Hepatocyte (in vitro differentiated cells): Measurements from ENCODE around the gene ALDH1L1. TPM values are rescaled to one million over a fixed set of nuclear protein-coding genes. Genes with fewer than 3 reads are reported as not detected.

Experiments
- DNase-seq: peaks from one replicate; pipeline ENCODE4 v3.0.0-alpha.2; 2016; ENCODE audit warnings: low spot score
- H2AFZ ChIP-seq: fragments of 200-600 bp; sonication (generic); 2 replicates; pipeline ENCODE4 v1.6.0; 2016; ENCODE audit warnings: antibody characterized with exemption, mild to moderate bottlenecking
- H3K27ac ChIP-seq: fragments of 200-600 bp; sonication (generic); 2 replicates; pipeline ENCODE4 v1.5.1; 2016; ENCODE audit warnings: mild to moderate bottlenecking
- H3K27me3 ChIP-seq: fragments of 200-600 bp; sonication (generic); 2 replicates; pipeline ENCODE4 v1.6.1; 2016
- H3K36me3 ChIP-seq: fragments of 200-600 bp; sonication (generic); replicated peaks from 2 replicates; pipeline ENCODE4 v1.5.1; 2016; ENCODE audit warnings: low read depth; ENCODE audit not compliant: insufficient read depth
- H3K4me1 ChIP-seq: fragments of 200-600 bp; sonication (generic); 2 replicates; pipeline ENCODE4 v1.5.1; 2016; ENCODE audit warnings: mild to moderate bottlenecking, moderate library complexity; ENCODE audit not compliant: insufficient read depth
- H3K4me2 ChIP-seq: fragments of 200-600 bp; sonication (generic); 2 replicates; pipeline ENCODE4 v1.6.0; 2016
- H3K4me3 ChIP-seq: fragments of 200-600 bp; sonication (generic); 2 replicates; pipeline ENCODE4 v1.5.1; 2016; ENCODE audit warnings: mild to moderate bottlenecking
- H3K79me2 ChIP-seq: fragments of 200-600 bp; sonication (generic); 2 replicates; pipeline ENCODE4 v1.6.0; 2017; ENCODE audit warnings: mild to moderate bottlenecking
- H3K9me2 ChIP-seq: fragments of 200-600 bp; sonication (generic); replicated peaks from 2 replicates; pipeline ENCODE4 v1.6.0; 2017; ENCODE audit warnings: mild to moderate bottlenecking; ENCODE audit not compliant: insufficient read depth
- H3K9me3 ChIP-seq: fragments of 200-600 bp; sonication (generic); 2 replicates; pipeline ENCODE4 v1.5.1; 2016; ENCODE audit warnings: low read depth, mild to moderate bottlenecking
- H4K20me1 ChIP-seq: fragments of 200-600 bp; sonication (generic); 2 replicates; pipeline ENCODE4 v1.6.0; 2016; ENCODE audit warnings: mild to moderate bottlenecking; ENCODE audit not compliant: insufficient read depth, poor library complexity, severe bottlenecking
- EZH2 ChIP-seq: fragments of 200-600 bp; sonication (generic); IDR thresholded peaks from 2 replicates; pipeline ENCODE4 v1.6.1; 2016; ENCODE audit warnings: antibody characterized with exemption, mild to moderate bottlenecking, borderline replicate concordance
- EZH2phosphoT487 ChIP-seq: fragments of 200-600 bp; sonication (generic); IDR thresholded peaks from one replicate; pipeline ENCODE4 v1.6.1; 2018; ENCODE audit warnings: antibody characterized with exemption, mild to moderate bottlenecking, low read depth, moderate library complexity; ENCODE audit not compliant: unreplicated experiment, severe bottlenecking
- WGBS: methylation state at CpG from one replicate; pipeline ENCODE4 v1.1.6; 2016; ENCODE audit warnings: low lambda C conversion rate; ENCODE audit errors: missing lambda C conversion rate; 5-methylcytosine and 5-hydroxymethylcytosine counted together
- polyA plus RNA-seq: library from polyadenylated mRNA; unstranded; fragments of >200 nt; fragmentation: Nextera tagmentation; extraction: Ambion mirVana; gene quantifications from 2 replicates; pipeline ENCODE4 v1.2.1, GENCODE V29; 2016
- total RNA-seq: library from RNA; depleted of rRNA; stranded (reverse); fragments of >200 nt; gene quantifications from 2 replicates; pipeline ENCODE4 v1.2.3, GENCODE V29; 2014
- TF ChIP-seq, protein P1 (sequence below): fragments of 200-600 bp; sonication (generic); IDR thresholded peaks from 2 replicates; pipeline ENCODE4 v1.5.1; 2016; ENCODE audit warnings: antibody characterized with exemption, mild to moderate bottlenecking; ENCODE audit not compliant: poor library complexity

The ALDH1L1 gene
- total and polyA plus RNA-seq, 2 experiments from 2014 or later, result 15.9 to 22.6 TPM

GRCh38 chr3:126201168-126201567 is 20.8 kb upstream of the ALDH1L1 start:
- DNase-seq, result no peak
- TF ChIP-seq EZH2 (no peak), EZH2phosphoT487 (no peak)
- TF ChIP-seq, protein P1, sequence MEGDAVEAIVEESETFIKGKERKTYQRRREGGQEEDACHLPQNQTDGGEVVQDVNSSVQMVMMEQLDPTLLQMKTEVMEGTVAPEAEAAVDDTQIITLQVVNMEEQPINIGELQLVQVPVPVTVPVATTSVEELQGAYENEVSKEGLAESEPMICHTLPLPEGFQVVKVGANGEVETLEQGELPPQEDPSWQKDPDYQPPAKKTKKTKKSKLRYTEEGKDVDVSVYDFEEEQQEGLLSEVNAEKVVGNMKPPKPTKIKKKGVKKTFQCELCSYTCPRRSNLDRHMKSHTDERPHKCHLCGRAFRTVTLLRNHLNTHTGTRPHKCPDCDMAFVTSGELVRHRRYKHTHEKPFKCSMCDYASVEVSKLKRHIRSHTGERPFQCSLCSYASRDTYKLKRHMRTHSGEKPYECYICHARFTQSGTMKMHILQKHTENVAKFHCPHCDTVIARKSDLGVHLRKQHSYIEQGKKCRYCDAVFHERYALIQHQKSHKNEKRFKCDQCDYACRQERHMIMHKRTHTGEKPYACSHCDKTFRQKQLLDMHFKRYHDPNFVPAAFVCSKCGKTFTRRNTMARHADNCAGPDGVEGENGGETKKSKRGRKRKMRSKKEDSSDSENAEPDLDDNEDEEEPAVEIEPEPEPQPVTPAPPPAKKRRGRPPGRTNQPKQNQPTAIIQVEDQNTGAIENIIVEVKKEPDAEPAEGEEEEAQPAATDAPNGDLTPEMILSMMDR, result no peak
- 69% methylated on average over 3 of the region's 3 CpGs for WGBS

DNA sequence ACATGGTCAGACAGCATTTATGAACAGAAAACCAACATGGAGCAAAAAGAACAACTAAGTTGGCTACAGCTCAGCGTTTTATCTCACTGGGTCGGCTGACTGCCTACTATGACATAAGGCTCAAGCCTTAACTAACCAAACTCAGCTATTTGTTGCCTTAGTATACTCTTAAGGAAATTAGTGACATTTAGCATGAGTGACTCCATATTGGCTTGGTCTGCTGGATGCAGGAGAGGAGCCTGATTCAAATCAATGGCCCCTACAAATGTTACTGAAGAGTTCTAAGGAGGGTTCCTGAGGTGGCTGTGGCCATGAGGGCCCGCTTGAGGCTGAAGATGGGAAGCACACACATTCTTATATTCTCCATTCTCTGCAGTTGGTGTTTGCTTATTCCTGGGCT is 20.1 kb upstream of the ALDH1L1 start:
- Histone ChIP-seq H3K36me3 (no peaks in the 10 kb centered on the region), H3K9me2 (no peaks in the 10 kb centered on the region), H2AFZ (no peak overlapping the region), H3K4me2 (no peak overlapping the region), H3K4me3 (no peak overlapping the region), H3K27ac (no peak overlapping the region), H3K4me1 (no peaks in the 10 kb centered on the region), H3K9me3 (no peaks in the 10 kb centered on the region), H3K79me2 (no peaks in the 10 kb centered on the region), H3K27me3 (no peaks in the 10 kb centered on the region), H4K20me1 (no peaks in the 10 kb centered on the region)
- DNase-seq, result no peak
- TF ChIP-seq EZH2, result no peak
- TF ChIP-seq EZH2phosphoT487, result no peak
- TF ChIP-seq, protein P1, result no peak
- WGBS, result 58% methylated on average over 3 of the region's 3 CpGs

More at GRCh38 chr3:126201168-126201567, 20.8 kb upstream of the ALDH1L1 start:
- Histone ChIP-seq H3K36me3 (no peaks in the 10 kb centered on the region), H4K20me1 (no peaks in the 10 kb centered on the region), H3K4me1 (no peaks in the 10 kb centered on the region), H3K27me3 (no peaks in the 10 kb centered on the region), H3K79me2 (no peaks in the 10 kb centered on the region), H3K9me2 (no peaks in the 10 kb centered on the region), H2AFZ (no peak overlapping the region), H3K9me3 (no peaks in the 10 kb centered on the region), H3K4me3 (no peak overlapping the region), H3K4me2 (no peak overlapping the region), H3K27ac (no peak overlapping the region)

DNA sequence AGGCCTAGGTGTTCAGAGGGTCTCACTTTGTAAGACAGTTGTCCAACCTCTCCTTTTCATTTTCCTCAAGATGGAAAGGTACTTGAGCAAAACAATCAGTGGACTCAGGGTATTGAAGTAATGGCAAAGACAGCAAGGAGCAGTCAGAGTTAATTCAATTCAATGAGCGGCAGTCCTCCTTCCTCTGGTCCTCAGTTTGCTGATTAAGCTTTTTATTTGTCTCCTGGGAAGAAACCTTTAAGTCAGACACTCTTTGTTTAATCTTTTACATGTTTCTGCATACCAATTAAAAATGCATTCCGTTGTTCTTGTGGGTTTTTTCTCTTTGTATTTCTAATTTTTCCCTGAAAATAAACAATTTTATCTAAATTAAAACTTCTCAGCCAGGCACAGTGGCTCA is 18.9 kb upstream of the ALDH1L1 start:
- no peak overlapping the region for H2AFZ ChIP-seq
- H3K4me3 ChIP-seq, result no peak overlapping the region
- H4K20me1 ChIP-seq, result no peaks in the 10 kb centered on the region
- DNase-seq, result no peak
- no peak overlapping the region for H3K4me2 ChIP-seq
- no peaks in the 10 kb centered on the region for H3K9me2 ChIP-seq
- WGBS, result 78% methylated on average over 2 of the region's 2 CpGs
- H3K9me3 ChIP-seq, result peaks cover 10% of the 10 kb centered on the region
- H3K4me1 ChIP-seq, result no peaks in the 10 kb centered on the region
- H3K27ac ChIP-seq, result no peak overlapping the region
- TF ChIP-seq EZH2, result no peak
- no peak for TF ChIP-seq EZH2phosphoT487
- TF ChIP-seq, protein P1, result no peak
- no peaks in the 10 kb centered on the region for H3K27me3 ChIP-seq
- no peaks in the 10 kb centered on the region for H3K36me3 ChIP-seq
- no peaks in the 10 kb centered on the region for H3K79me2 ChIP-seq
